ENCODE measurements around the gene MOCS1.

MOCS1 gene

DNA sequence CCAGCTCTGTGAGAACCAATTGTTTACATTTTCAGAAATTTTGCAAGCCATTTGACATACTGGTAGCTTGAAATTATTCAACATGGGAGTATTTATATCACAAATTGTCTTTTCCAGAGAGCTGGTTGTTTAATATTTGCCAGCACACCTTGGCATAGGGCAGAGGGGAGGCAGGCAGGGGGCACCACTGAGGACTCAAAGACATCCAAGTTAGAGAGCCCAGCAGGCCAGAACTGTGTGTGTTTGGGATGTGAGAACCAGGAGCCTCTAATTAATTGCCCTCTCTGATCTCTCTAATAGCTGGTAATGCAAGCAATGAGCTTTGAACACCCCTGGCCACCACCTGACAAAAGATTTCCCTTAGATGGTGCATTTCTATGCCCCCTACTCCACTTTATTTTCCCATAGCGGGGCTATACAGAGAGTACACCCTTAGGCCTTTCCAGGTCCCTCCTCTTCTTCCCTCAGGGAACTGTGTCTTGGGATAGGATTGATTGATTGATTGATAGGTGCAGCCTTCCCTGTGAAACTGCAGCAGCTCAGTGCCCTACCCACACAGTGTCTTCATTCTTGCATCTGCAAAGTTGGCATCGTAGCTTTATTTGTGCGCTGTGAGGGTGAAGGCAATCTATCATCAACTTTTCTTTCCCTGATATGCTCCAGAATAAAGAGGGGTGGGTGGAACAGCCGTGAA, 29.2 kb downstream of the MOCS1 start:
- DNase-seq (ENCODE audit: low spot score) (no peak), FAIRE-seq (no peak)

DNA sequence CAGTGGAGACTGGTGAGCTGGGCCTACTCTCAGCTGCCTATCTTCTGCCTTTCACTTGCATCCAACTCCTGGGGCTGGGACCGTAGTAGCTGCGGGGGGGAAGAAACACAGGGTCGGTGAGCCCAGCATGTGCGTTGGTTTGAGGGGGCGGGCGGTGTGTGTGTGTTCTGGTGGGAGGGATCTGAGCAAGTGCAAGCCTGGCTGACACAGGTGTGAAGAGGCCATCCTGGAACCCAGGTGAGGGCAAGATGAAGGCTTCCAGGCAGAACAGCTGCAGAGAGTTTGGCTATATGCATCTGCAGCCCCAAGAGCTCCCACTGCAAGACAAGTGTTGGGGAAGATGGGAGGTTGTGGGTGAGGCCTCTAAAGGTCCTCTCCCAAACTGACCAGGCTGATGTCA, 30.6 kb downstream of the MOCS1 start:
- DNase-seq (ENCODE audit: low spot score) = no peak
- FAIRE-seq = no peak

DNA sequence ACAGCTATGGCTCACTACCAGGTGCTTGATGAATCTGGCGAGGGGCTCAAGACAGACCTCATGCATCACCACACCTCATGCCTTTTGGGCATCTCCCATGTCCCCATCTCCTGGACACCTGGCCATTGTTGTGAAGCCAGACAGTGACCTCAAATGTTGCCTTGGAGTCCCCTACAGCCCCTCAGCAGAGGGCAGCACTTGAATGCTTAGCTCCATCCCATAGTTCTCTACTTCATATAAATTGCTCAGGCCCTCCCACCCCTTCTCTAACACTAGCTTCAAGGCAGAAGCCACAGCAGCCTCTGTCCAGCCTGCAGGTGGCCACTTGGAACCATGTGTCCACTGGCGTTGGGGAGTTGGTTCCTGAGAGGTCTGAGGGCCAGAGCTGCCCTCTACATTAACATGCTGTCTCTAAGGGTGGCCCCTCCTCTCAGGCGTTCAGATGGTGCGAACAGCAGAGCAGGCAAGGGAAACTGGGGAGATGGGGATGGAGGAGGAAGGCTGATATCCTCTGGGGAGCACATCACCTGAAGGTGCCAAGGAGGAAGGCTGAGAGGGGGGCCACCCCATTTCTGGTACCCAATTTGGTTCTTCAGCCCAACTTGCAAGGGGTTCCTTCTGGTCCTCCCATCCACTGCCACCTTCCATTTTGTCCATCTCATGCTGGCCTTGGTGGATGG, 31.3 kb downstream of the MOCS1 start:
- no peak for FAIRE-seq
- no peak for DNase-seq (ENCODE audit: low spot score)

DNA sequence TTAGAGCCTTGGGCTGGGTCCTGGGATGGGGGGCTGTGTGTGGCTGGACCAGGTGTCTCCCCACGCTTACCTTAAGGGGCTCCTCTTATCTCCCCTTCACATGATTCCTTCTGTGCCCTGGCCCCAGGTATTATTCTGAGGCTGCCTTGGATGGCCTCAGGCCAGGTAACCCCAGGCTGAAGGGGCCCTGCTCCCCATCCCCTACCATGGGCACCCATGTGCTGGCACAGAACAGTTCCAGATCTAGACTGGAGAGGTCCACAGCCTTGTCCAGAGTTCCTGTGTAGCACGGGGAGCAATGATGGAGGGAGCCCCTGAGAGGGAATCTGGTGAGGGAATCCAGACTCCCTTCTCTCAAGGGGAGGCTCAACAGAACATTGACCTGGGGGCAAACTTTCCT, 32.1 kb downstream of the MOCS1 start:
- FAIRE-seq (no peak), DNase-seq (ENCODE audit: low spot score) (no peak)

DNA sequence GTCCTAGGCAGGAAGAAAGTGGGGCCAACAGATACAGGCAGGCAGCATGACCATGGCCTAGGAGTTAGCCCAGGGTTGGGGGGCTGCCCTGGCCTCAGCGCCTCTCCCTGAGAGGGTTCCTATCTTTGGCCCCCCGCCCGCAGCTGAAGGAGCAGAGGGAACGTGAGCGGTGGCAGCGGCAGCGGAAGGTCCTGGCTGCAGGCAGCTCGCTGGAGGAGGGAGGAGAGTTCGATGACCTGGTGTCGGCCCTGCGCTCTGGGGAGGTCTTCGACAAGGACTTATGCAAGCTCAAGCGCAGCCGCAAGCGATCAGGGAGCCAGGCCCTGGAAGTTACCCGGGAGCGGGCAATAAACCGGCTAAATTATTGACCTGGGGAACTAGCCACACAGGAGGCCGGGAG, 32.6 kb downstream of the MOCS1 start:
- FAIRE-seq (no peak), DNase-seq (ENCODE audit: low spot score) (no peak)

GRCh38 chr6:39901116-39901655, 33.1 kb downstream of the MOCS1 start:
- DNase-seq (ENCODE audit: low spot score) = no peak
- FAIRE-seq = no peak

DNA sequence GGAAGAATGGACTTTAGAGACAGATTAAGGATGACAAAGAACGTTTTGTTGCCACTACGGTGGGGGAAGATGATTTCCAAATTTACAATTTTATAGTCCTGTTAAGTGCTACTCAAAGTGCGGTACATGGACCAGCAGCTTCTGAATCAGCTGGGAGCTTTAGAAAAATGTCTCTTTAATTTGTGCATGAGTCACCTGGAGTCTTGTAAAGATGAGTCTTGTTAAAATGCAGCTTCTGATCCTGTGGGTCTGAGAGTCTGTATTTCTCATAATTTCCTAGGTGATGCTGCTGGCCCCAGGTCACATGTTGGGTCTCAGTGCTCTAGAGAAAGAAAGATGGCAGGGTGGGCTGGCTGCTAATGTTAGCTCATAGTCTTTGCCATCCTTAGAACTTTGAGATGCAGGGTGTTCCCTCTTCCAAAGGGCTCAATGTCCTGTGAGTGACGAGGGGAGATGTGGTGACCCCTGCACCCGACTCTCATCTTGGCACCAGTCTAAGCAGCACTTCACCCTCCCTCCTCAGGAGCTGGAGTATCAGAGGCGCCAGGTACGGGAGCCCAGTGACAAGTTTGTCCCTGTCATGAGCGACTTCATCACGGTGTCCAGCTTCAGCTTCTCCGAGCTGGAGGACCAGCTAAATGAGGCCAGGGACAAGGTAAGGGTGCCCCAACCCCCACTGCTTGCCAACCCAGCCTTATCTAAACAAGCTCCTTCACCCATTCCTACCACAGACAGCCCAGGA, 34.5 kb downstream of the MOCS1 start:
- FAIRE-seq = no peak

GRCh38 chr6:39898625-39899024, 35.6 kb downstream of the MOCS1 start:
- no peak for DNase-seq (ENCODE audit: low spot score)

More for the DNA sequence above, 34.5 kb downstream of the MOCS1 start:
- DNase-seq (ENCODE audit: low spot score) = no peak

DNA sequence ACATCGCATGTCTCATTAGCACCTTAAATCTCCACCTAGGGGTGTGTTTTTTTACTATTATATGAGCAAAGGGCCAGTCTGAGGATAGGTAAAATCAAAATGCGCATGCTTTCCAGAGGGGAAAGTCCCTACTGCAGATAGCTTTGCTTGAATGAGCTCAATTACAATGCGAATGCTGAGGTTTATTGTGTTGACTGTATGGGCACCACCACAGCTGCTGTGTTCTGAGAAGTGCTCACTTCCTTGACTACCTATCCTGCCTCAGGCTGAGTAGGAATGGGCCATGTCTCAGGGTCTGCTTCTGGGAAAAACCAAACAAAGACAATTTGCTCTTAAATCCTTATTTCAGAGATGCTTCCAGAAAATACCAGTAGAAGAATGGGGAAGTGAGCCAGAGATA, 36.6 kb downstream of the MOCS1 start:
- FAIRE-seq = no peak
- peak; percentile 26 for DNase-seq (ENCODE audit: low spot score)

More at GRCh38 chr6:39898625-39899024, 35.6 kb downstream of the MOCS1 start:
- no peak for FAIRE-seq

DNA sequence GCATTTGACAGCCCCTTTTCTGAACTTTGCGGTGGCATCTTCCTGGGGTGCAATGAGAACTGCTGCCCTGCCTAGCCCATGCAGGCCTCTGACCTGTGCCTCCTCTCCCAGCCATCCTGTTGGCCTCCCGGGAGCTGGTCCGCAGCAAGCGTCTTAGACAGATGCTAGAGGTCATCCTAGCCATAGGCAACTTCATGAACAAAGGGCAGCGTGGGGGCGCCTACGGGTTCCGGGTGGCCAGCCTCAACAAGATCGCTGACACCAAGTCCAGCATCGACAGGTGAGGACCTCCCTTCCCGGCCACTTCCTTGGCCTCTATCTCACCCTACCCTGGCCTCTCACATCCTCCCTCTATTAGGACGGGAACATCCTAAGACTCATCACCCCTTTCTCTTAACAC, 37.6 kb downstream of the MOCS1 start:
- FAIRE-seq = no peak

GRCh38 chr6:39893286-39893685, 41.0 kb downstream of the MOCS1 start:
- FAIRE-seq (peak; percentile 78), DNase-seq (ENCODE audit: low spot score) (peak; percentile 45)

More for the DNA sequence above, 37.6 kb downstream of the MOCS1 start:
- no peak for DNase-seq (ENCODE audit: low spot score)

- FAIRE-seq (no peak), DNase-seq (ENCODE audit: low spot score) (peak; percentile 9)
These were observed 41.7 kb downstream of the MOCS1 start for GRCh38 chr6:39892490-39893129.

DNA sequence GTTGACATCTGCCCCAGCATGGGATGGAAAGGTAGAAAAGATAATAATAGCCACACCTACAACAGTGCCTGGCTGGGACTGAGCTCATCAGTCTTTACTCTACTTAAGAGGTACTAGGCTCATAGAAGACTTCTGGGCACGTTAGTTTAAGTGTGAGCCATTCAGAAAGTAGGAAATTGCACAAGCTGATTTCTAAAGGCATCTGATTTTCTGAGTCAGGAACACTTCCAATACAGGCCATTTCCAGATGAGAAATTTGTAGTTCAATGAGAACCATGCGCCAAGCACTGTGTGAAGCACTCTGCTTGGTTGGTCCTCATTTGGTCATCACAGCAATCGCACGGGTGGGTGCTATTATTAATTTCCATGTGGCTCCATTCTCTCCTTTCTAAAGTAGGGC, 42.3 kb downstream of the MOCS1 start:
- FAIRE-seq = no peak

DNA sequence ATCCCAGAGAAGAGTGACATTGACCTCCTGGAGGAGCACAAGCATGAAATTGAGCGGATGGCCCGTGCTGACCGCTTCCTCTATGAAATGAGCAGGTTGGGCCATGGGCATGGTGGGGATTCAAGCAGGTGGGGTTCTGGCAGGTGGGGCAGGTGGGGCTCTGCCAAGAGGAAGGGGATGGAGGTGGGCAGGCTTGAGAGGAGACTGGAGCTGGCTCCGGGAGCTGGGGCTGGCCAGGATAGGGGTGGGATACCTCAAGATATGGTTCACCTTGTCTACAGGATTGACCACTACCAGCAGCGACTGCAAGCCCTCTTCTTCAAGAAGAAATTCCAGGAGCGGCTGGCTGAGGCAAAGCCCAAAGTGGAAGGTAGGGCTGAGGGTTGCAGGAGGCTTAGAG, 42.9 kb downstream of the MOCS1 start:
- FAIRE-seq (no peak), DNase-seq (ENCODE audit: low spot score) (no peak)

More for the DNA sequence above, 42.3 kb downstream of the MOCS1 start:
- no peak for DNase-seq (ENCODE audit: low spot score)

GRCh38 chr6:39889229-39889628, 45.0 kb downstream of the MOCS1 start:
- FAIRE-seq = no peak

GRCh38 chr6:39887692-39888450, 46.4 kb downstream of the MOCS1 start:
- peak; percentile 86 for DNase-seq (ENCODE audit: low spot score)
- FAIRE-seq = peak; percentile 37

More at GRCh38 chr6:39889229-39889628, 45.0 kb downstream of the MOCS1 start:
- no peak for DNase-seq (ENCODE audit: low spot score)

- DNase-seq (ENCODE audit: low spot score) (no peak), FAIRE-seq (no peak)
These were observed 47.4 kb downstream of the MOCS1 start for GRCh38 chr6:39886871-39887270.

DNA sequence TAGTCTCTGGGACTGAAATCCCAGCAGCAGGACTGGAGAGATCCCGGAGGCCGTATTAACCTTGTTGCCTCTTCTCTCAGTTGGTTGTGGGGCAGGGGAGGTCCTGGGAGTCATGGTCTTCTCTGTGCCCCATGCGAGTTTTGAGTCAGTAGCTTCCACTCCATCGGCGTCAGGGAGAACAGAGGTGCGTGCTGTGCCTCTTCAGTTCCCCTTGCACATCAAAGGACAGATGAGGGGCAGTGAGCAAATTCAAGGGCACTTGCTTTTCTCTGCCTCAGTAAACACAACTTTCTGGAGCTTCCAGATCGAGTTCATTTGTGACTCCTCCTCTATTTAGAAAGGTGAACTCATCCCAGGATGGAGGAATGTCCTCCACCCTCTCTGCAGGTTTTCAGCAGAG, 48.6 kb downstream of the MOCS1 start:
- FAIRE-seq (no peak), DNase-seq (ENCODE audit: low spot score) (no peak)

GRCh38 chr6:39884696-39885095, 49.6 kb downstream of the MOCS1 start:
- DNase-seq (ENCODE audit: low spot score) (peak; percentile 54), FAIRE-seq (no peak)

DNA sequence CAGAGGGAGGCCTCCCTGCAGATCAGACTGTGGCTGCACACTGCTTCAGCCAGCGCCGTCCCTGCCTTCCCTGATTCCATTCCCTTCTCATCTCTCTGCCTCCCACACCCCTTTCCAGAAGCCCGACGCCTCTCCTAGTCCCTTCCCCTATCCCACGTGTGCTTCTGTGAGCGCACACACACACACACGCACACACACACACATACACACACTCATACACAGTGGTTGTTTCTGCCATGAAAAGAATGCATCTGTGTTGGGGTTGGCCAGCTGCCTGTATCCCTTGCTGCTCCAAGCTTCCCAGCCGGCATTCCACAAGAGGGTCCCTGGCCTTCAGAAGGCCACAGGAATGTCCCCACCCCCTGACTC, 51.7 kb downstream of the MOCS1 start:
- FAIRE-seq (no peak), DNase-seq (ENCODE audit: low spot score) (peak; percentile 64)

Measured in RCC 7860 (cell line).